Measurements from ENCODE around the gene CDKAL1. TPM values are rescaled to one million over a fixed set of nuclear protein-coding genes. Genes with fewer than 3 reads are reported as not detected.

Gene CDKAL1
- polyA plus RNA-seq, 2 of the 4 experiments (the other 2 are of a cell fraction), result 4.7 to 8.3 TPM

GRCh38 chr6:21005816-21006570 is 471.7 kb downstream of the CDKAL1 start (continued):
- TF ChIP-seq REST (IDR thresholded peaks at IDR 0.05), result no peak
- TF ChIP-seq EHF (CRISPR knock-in tag; IDR thresholded peaks at IDR 0.05), result no peak
- TF ChIP-seq ZNF302 (CRISPR knock-in tag; IDR thresholded peaks at IDR 0.05), result no peak
- no peak for TF ChIP-seq KDM1A (IDR thresholded peaks at IDR 0.05; ENCODE audit: low read depth)
- no peak for TF ChIP-seq HDAC2 (IDR thresholded peaks at IDR 0.05)
- no peak for TF ChIP-seq HEYL (CRISPR knock-in tag; IDR thresholded peaks at IDR 0.05)
- no peak for TF ChIP-seq RCOR1 (IDR thresholded peaks at IDR 0.05; ENCODE audit: low read depth, low read length)
- no peak for TF ChIP-seq MAZ (IDR thresholded peaks at IDR 0.05; ENCODE audit: borderline replicate concordance, low read depth, low read length)
- TF ChIP-seq ATOH8 (CRISPR knock-in tag; IDR thresholded peaks at IDR 0.05; ENCODE audit: low read depth), result no peak
- no peak for TF ChIP-seq CHD2 (IDR thresholded peaks at IDR 0.05; ENCODE audit: low read length, partially characterized antibody)
- no peak for TF ChIP-seq NPAS2 (CRISPR knock-in tag; IDR thresholded peaks at IDR 0.05; ENCODE audit: borderline replicate concordance)
- TF ChIP-seq PBX3 (IDR thresholded peaks at IDR 0.05), result no peak
- TF ChIP-seq ZFP36 (IDR thresholded peaks at IDR 0.05; ENCODE audit: borderline replicate concordance, partially characterized antibody), result no peak
- TF ChIP-seq CBX8 (IDR thresholded peaks at IDR 0.05), result no peak
- no peak for TF ChIP-seq HMGXB4 (CRISPR knock-in tag; IDR thresholded peaks at IDR 0.05; ENCODE audit: borderline replicate concordance)

- ChIA-PET POLR2A (no interaction called here), CTCF (no interaction called here)
- WGBS (ENCODE audit: missing lambda C conversion rate), result 78% methylated on average over 2 of the region's 2 CpGs
- DNase-seq (ENCODE audit: low read depth in 1 of 2, low spot score in 1 of 2), result no peak
- no peak for FAIRE-seq
- Histone ChIP-seq H3K4me3 (no peak overlapping the region), H3K4me2 (no peak overlapping the region), H3K9me3 (peaks cover 6% of the 10 kb centered on the region; the same call in 1 of the 3 replicates), H3K4me1 (0 out of 3 replicates have a peak, but pooled peaks cover 3% of the 10 kb centered on the region), H3K27ac (no peak overlapping the region)
- ATAC-seq, result no peak
- no peak for TF ChIP-seq HDAC2 (IDR thresholded peaks at IDR 0.05)
- no peak for TF ChIP-seq JUNB (IDR thresholded peaks at IDR 0.05)
- no peak for TF ChIP-seq NFE2L2 (conservative IDR thresholded peaks at IDR 0.05; ENCODE audit: low read length)
- TF ChIP-seq ZFP36 (IDR thresholded peaks at IDR 0.05; ENCODE audit: borderline replicate concordance, partially characterized antibody), result no peak
These were observed 485.4 kb downstream of the CDKAL1 start for GRCh38 chr6:21019614-21020013.
